Right lobe of liver (tissue), 4 donors: Measurements from ENCODE around the gene GARIN5A.

Source experiments
- CTCF ChIP-seq, 4 donors: fragments of 200-600 bp in 3 of 4; fragments of 450-650 bp in 1 of 4; IDR thresholded peaks; one replicate each; pipeline versions ENCODE4 v1.5.1 to v1.8.0; 2016 to 2022; ENCODE audit warnings: antibody characterized with exemption in 4 of 4, mild to moderate bottlenecking in 2 of 4
- POLR2A ChIP-seq: fragments of 450-650 bp; IDR thresholded peaks from one replicate; pipeline ENCODE4 v1.6.1; 2017; ENCODE audit warnings: antibody characterized with exemption, mild to moderate bottlenecking
- donor health status: DM: no; HTN: no; CAD: no.
- donor health status: DM: no; HTN: no; CAD: no.
- donor health status: DM: no; HTN: yes; CAD: no.

- no peak for TF ChIP-seq POLR2A
- no peak for TF ChIP-seq CTCF (IDR thresholded peaks at IDR 0.05)
Measured at GRCh38 chr19:50435627-50436026, 41.0 kb downstream of the GARIN5A start.
